NB4 (cell line): Measurements from ENCODE around the gene TRAK1.

Experiments used
- DNase-seq: peaks from one replicate; pipeline ENCODE4 v3.0.0; 2010; ENCODE audit warnings: low read depth
- H3K4me3 ChIP-seq: one replicate; pipeline ENCODE4 v1.5.1; 2011; ENCODE audit warnings: mild to moderate bottlenecking, low read depth, low read length, moderate library complexity
- CTCF ChIP-seq: IDR thresholded peaks from one replicate; pipeline ENCODE4 v1.5.1; 2012; ENCODE audit warnings: low read depth, low read length
- MAX ChIP-seq: IDR thresholded peaks from 2 replicates; pipeline ENCODE4 v1.6.1; 2011; ENCODE audit warnings: low read depth, low read length
- MYC ChIP-seq: IDR thresholded peaks from 2 replicates; pipeline ENCODE4 v1.6.1; 2011; ENCODE audit warnings: low read depth, low read length
- POLR2A ChIP-seq: IDR thresholded peaks from 2 replicates; pipeline ENCODE4 v1.6.1; 2011; ENCODE audit warnings: mild to moderate bottlenecking; ENCODE audit not compliant: insufficient read length; ENCODE audit errors: extremely low read depth

The TRAK1 gene

GRCh38 chr3:42224658-42225421 lies 133.7 kb downstream of the TRAK1 start:
- TF ChIP-seq MAX (no peak), MYC (no peak), POLR2A (no peak), CTCF (no peak)
- DNase-seq, result no peak
- no peak overlapping the region for H3K4me3 ChIP-seq

GRCh38 chr3:42225486-42226363 lies 134.6 kb downstream of the TRAK1 start:
- no peak overlapping the region for H3K4me3 ChIP-seq
- TF ChIP-seq MYC, result no peak
- no peak for TF ChIP-seq POLR2A
- TF ChIP-seq MAX, result no peak
- TF ChIP-seq CTCF, result no peak
- no peak for DNase-seq

- TF ChIP-seq CTCF (no peak), POLR2A (no peak), MYC (no peak), MAX (no peak)
- DNase-seq, result peak; percentile 26
- H3K4me3 ChIP-seq, result no peak overlapping the region
Observed at GRCh38 chr3:42226470-42227425, 135.6 kb downstream of the TRAK1 start.

GRCh38 chr3:42228796-42229195 lies 137.6 kb downstream of the TRAK1 start:
- no peak overlapping the region for H3K4me3 ChIP-seq
- TF ChIP-seq CTCF, result peak; percentile 10
- TF ChIP-seq POLR2A, result no peak
- peak; percentile 26 for DNase-seq

- DNase-seq, result no peak
- no peak for TF ChIP-seq MYC
- no peak for TF ChIP-seq POLR2A
- no peak for TF ChIP-seq CTCF
- TF ChIP-seq MAX, result no peak
- no peak overlapping the region for H3K4me3 ChIP-seq
Observed at GRCh38 chr3:42229266-42229941, 138.2 kb downstream of the TRAK1 start.
